Osteoblast (primary cell): ENCODE measurements around the gene GPR156. TPM values are rescaled to one million over a fixed set of nuclear protein-coding genes. Genes with fewer than 3 reads are reported as not detected.

ENCODE experiments used
- DNase-seq: peaks from one replicate; pipeline ENCODE4 v3.0.0; 2011; ENCODE audit warnings: low spot score, mixed read lengths; ENCODE audit not compliant: insufficient read length; ENCODE audit errors: missing footprints
- H2AFZ ChIP-seq: 2 replicates; pipeline ENCODE4 v1.6.0; 2011; ENCODE audit warnings: mild to moderate bottlenecking, low read length
- H3K27ac ChIP-seq: 2 replicates; pipeline ENCODE4 v1.5.1; 2011; ENCODE audit warnings: mild to moderate bottlenecking, low read depth, low read length, moderate library complexity
- H3K27me3 ChIP-seq: 2 replicates; pipeline ENCODE4 v1.6.0; 2012; ENCODE audit warnings: mild to moderate bottlenecking, control low read depth, inconsistent platforms, low read length, moderate library complexity; ENCODE audit not compliant: insufficient read depth
- H3K36me3 ChIP-seq: 2 replicates; pipeline ENCODE4 v1.5.1; 2011; ENCODE audit warnings: mild to moderate bottlenecking, low read length, control low read depth, moderate library complexity; ENCODE audit not compliant: insufficient read depth
- H3K4me1 ChIP-seq: 2 replicates; pipeline ENCODE4 v1.5.1; 2011; ENCODE audit warnings: mild to moderate bottlenecking, low read length, control low read depth, moderate library complexity; ENCODE audit not compliant: insufficient read depth
- H3K4me2 ChIP-seq: 2 replicates; pipeline ENCODE4 v1.6.0; 2011; ENCODE audit warnings: mild to moderate bottlenecking, low read length; ENCODE audit not compliant: insufficient read depth
- H3K4me3 ChIP-seq: fragments of 200-600 bp; sonication (generic); 3 replicates; pipeline ENCODE4 v1.5.1; 2012; ENCODE audit warnings: mild to moderate bottlenecking, low read length, inconsistent platforms; ENCODE audit not compliant: insufficient read depth
- H3K79me2 ChIP-seq: 2 replicates; pipeline ENCODE4 v1.6.0; 2012; ENCODE audit warnings: mild to moderate bottlenecking, low read length, control low read depth, inconsistent platforms; ENCODE audit not compliant: insufficient read depth
- H3K9me3 ChIP-seq: 2 replicates; pipeline ENCODE4 v1.5.1; 2011; ENCODE audit warnings: low read depth, low read length, control low read depth
- H4K20me1 ChIP-seq: 2 replicates; pipeline ENCODE4 v1.6.0; 2012; ENCODE audit warnings: mild to moderate bottlenecking, low read length, control low read depth; ENCODE audit not compliant: insufficient read depth
- total RNA-seq: library from RNA; depleted of rRNA; stranded (reverse); fragments of >200 nt; gene quantifications from 2 replicates; pipeline ENCODE4 v1.2.3, GENCODE V29; 2012
- TF ChIP-seq, protein P1 (sequence below): IDR thresholded peaks from 2 replicates; pipeline ENCODE4 v1.5.1; 2011; ENCODE audit warnings: mild to moderate bottlenecking, low read depth, low read length, moderate library complexity; ENCODE audit errors: extremely low read depth

GPR156 gene
- total RNA-seq, 1 donor, result 1.4 TPM

DNA sequence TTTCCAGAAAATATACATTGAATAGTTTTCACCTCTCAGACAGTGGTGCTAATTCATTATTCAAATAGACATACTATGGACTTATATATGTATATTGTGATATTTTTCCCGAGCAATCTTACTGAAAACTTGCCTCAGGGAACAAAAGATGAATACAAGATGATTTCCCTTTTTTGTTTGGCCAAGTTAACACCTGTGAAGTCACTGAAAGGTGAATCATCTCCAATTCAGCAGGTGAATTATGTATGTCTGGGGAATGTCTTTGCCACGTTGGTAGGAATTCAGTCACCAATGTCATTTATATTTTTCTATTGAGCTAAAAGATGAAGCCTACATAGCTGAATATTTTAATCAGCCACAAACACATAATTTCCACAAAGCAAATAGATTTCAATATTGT lies 88.2 kb downstream of the GPR156 start:
- DNase-seq, result no peak
- Histone ChIP-seq H3K9me3 (no peaks in the 10 kb centered on the region), H3K27me3 (no peaks in the 10 kb centered on the region), H3K27ac (no peak overlapping the region), H3K4me1 (no peaks in the 10 kb centered on the region), H3K79me2 (no peaks in the 10 kb centered on the region), H3K4me3 (no peak overlapping the region), H4K20me1 (no peaks in the 10 kb centered on the region), H3K36me3 (no peaks in the 10 kb centered on the region), H3K4me2 (no peak overlapping the region), H2AFZ (no peak overlapping the region)
- TF ChIP-seq, protein P1, sequence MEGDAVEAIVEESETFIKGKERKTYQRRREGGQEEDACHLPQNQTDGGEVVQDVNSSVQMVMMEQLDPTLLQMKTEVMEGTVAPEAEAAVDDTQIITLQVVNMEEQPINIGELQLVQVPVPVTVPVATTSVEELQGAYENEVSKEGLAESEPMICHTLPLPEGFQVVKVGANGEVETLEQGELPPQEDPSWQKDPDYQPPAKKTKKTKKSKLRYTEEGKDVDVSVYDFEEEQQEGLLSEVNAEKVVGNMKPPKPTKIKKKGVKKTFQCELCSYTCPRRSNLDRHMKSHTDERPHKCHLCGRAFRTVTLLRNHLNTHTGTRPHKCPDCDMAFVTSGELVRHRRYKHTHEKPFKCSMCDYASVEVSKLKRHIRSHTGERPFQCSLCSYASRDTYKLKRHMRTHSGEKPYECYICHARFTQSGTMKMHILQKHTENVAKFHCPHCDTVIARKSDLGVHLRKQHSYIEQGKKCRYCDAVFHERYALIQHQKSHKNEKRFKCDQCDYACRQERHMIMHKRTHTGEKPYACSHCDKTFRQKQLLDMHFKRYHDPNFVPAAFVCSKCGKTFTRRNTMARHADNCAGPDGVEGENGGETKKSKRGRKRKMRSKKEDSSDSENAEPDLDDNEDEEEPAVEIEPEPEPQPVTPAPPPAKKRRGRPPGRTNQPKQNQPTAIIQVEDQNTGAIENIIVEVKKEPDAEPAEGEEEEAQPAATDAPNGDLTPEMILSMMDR, result no peak

DNA sequence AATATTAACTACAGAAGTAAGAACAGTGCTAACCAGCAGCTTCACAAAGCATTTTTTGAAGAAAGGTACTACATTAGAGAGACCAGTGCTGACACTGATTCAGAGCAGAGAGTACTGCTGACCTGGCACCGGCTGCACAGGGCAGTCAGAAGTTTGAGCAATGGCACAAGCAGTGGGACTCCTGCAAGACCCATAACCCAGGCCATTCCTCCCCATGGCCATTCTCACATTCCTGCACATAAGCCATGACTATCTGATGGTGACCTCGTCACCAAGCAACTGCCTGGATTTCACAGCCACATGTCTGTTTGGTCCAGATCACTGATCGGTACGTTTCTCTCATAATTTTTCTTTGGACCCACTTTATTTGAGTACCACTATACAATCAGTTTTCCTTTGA lies 88.7 kb downstream of the GPR156 start:
- H3K36me3 ChIP-seq, result no peaks in the 10 kb centered on the region
- no peaks in the 10 kb centered on the region for H4K20me1 ChIP-seq
- DNase-seq, result no peak
- H3K79me2 ChIP-seq, result no peaks in the 10 kb centered on the region
- no peak overlapping the region for H2AFZ ChIP-seq
- no peak overlapping the region for H3K27ac ChIP-seq
- H3K4me1 ChIP-seq, result no peaks in the 10 kb centered on the region
- no peak overlapping the region for H3K4me3 ChIP-seq
- H3K9me3 ChIP-seq, result no peaks in the 10 kb centered on the region
- H3K27me3 ChIP-seq, result no peaks in the 10 kb centered on the region
- TF ChIP-seq, protein P1, result no peak
- H3K4me2 ChIP-seq, result no peak overlapping the region

DNA sequence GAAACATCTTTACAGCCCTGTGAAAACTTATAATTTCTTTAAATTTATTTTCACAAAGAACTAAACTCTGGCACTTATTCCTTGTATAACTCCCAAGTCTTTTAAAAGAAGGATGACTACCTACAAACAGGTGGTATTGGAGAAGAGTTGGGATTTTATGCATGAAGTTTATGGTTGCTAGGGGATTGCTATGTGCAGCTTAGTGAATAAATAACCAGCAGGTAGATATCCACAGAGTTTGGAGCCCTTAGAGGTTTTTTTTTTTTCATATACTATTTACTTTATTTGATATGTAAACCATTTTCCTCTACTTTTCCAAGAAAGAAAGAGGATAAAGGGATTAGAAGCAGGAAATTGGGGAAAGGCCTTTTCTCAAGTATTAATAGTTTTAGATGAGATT lies 91.5 kb downstream of the GPR156 start:
- no peak for DNase-seq
- Histone ChIP-seq H3K4me2 (no peak overlapping the region), H3K79me2 (no peaks in the 10 kb centered on the region), H3K4me1 (no peaks in the 10 kb centered on the region), H3K36me3 (no peaks in the 10 kb centered on the region), H3K27me3 (no peaks in the 10 kb centered on the region), H3K4me3 (no peak overlapping the region), H3K27ac (no peak overlapping the region), H2AFZ (no peak overlapping the region), H4K20me1 (no peaks in the 10 kb centered on the region), H3K9me3 (no peaks in the 10 kb centered on the region)
- TF ChIP-seq, protein P1, result no peak

DNA sequence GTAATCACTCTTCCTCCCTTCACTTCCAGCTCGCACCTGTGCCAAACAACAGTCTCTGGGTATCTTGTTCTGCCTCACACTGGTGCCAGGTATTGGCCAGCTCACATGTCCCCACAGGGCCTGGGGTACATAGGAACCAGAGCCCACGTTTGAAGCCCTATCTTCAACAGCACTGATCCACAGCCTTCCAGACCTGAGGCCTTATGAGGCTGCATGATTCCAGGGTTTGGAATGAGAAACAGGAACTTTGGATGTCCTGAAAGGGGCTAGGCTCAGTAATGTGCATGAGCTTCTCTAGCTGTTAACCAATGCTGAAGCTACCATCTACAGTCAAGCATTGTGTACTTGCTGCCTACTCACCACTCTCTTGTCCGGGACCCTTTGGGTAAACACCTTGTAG lies 92.4 kb downstream of the GPR156 start:
- Histone ChIP-seq H2AFZ (no peak overlapping the region), H3K36me3 (no peaks in the 10 kb centered on the region), H3K4me3 (no peak overlapping the region), H3K27me3 (no peaks in the 10 kb centered on the region), H3K27ac (no peak overlapping the region), H3K9me3 (no peaks in the 10 kb centered on the region), H4K20me1 (no peaks in the 10 kb centered on the region), H3K79me2 (no peaks in the 10 kb centered on the region), H3K4me1 (no peaks in the 10 kb centered on the region), H3K4me2 (no peak overlapping the region)
- DNase-seq, result no peak
- TF ChIP-seq, protein P1, result no peak
